ENCODE measurements around the gene STK38L.

- TF ChIP-seq, protein P1, sequence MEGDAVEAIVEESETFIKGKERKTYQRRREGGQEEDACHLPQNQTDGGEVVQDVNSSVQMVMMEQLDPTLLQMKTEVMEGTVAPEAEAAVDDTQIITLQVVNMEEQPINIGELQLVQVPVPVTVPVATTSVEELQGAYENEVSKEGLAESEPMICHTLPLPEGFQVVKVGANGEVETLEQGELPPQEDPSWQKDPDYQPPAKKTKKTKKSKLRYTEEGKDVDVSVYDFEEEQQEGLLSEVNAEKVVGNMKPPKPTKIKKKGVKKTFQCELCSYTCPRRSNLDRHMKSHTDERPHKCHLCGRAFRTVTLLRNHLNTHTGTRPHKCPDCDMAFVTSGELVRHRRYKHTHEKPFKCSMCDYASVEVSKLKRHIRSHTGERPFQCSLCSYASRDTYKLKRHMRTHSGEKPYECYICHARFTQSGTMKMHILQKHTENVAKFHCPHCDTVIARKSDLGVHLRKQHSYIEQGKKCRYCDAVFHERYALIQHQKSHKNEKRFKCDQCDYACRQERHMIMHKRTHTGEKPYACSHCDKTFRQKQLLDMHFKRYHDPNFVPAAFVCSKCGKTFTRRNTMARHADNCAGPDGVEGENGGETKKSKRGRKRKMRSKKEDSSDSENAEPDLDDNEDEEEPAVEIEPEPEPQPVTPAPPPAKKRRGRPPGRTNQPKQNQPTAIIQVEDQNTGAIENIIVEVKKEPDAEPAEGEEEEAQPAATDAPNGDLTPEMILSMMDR (IDR thresholded peaks at IDR 0.05), result no peak
- TF ChIP-seq POLR2A (IDR thresholded peaks at IDR 0.05), result no peak
Measured at GRCh38 chr12:27220055-27220987, 23.8 kb upstream of the STK38L start.
